ENCODE data around the gene TFB1M. TPM values are rescaled to one million over a fixed set of nuclear protein-coding genes. Genes with fewer than 3 reads are reported as not detected.
"Not testable (repeated sequence)": the region's sequence is repeated elsewhere in the genome, so short reads cannot be mapped to it uniquely, and the experiment has no call there.

Gene TFB1M
- total RNA-seq, 1 experiment from 2014 or later = 27.5 TPM

- no peak for DNase-seq (ENCODE audit: low read depth, low spot score)
- in situ Hi-C loops (cut with HindIII; ENCODE audit: low pct_unique_long_range_greater_than_20kb, low sequenced_read_pairs) = no loop called here
Observed at GRCh38 chr6:155274106-155274505, 40.2 kb downstream of the TFB1M start.

GRCh38 chr6:155273431-155273830 lies 40.9 kb downstream of the TFB1M start:
- DNase-seq (ENCODE audit: low read depth, low spot score) = peak; percentile 73
- in situ Hi-C loops (cut with HindIII; ENCODE audit: low pct_unique_long_range_greater_than_20kb, low sequenced_read_pairs) = no loop called here

DNA sequence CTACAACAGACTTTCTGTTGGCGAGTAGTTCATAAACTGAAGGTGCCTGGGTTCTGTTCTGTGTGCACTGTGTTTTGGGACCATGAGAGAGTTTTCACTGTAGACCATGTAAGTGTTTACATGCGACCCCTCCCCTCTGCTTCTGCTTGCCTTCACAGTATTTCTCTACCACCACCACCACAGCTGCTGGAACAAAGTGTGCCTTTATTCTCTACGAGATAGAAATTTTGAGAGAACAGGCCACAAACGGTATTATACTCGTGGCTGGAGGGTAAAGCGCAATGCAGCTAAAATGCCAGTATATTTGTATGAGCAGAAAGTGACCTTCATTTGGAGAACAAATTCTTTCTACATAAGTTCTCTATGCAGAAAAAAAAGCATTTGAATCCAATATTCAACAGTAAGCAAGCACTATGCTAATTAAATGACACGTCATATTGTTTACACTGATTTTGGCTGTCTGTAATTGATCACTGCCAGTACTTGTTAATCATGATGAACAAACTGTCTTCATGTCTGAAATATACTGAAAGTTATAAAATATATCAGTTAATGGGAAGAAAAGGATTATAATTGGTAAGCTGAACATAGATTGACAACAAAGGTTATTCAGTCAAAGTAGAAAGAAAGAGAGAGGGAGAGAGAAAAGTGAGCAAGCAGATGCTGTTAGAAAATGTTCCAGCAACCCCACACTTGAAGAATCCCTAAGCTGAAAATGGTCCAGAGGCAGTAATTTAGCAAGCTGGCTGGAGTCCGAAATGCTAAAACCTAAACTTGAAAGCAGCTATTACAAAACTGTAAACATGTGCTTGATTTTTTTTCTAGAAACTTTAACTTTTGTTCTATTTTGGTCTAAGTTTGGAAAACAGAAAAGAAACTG lies 41.7 kb downstream of the TFB1M start:
- in situ Hi-C loops (cut with HindIII; ENCODE audit: low pct_unique_long_range_greater_than_20kb, low sequenced_read_pairs) = no loop called here
- peak; percentile 63 for DNase-seq (ENCODE audit: low read depth, low spot score)

DNA sequence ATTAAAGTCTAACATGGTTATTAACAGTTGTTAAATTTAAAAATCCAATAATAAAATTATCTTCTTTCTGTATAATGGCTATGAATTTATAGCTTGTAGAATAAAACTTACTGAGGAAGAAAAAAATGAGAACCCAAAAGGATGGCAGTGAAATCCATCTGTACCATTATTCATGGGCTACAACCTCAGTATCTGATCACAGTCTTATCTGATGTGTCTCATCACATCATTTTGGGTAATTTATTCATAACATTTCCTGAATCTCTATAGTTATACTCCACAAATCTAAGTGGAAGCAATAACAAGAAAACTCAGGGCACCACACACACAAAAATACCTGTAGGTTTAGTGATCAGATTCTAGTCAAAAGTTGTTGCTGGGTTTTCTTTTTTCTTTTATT lies 43.1 kb downstream of the TFB1M start:
- no peak for DNase-seq (ENCODE audit: low read depth, low spot score)
- in situ Hi-C loops (cut with HindIII; ENCODE audit: low pct_unique_long_range_greater_than_20kb, low sequenced_read_pairs) = no loop called here

- in situ Hi-C loops (cut with HindIII; ENCODE audit: low pct_unique_long_range_greater_than_20kb, low sequenced_read_pairs) = no loop called here
- DNase-seq (ENCODE audit: low read depth, low spot score) = no peak
Observed at GRCh38 chr6:155270561-155271091, 43.7 kb downstream of the TFB1M start.

GRCh38 chr6:155269765-155270164 lies 44.5 kb downstream of the TFB1M start:
- DNase-seq (ENCODE audit: low read depth, low spot score) = no peak
- in situ Hi-C loops (cut with HindIII; ENCODE audit: low pct_unique_long_range_greater_than_20kb, low sequenced_read_pairs) = no loop called here

DNA sequence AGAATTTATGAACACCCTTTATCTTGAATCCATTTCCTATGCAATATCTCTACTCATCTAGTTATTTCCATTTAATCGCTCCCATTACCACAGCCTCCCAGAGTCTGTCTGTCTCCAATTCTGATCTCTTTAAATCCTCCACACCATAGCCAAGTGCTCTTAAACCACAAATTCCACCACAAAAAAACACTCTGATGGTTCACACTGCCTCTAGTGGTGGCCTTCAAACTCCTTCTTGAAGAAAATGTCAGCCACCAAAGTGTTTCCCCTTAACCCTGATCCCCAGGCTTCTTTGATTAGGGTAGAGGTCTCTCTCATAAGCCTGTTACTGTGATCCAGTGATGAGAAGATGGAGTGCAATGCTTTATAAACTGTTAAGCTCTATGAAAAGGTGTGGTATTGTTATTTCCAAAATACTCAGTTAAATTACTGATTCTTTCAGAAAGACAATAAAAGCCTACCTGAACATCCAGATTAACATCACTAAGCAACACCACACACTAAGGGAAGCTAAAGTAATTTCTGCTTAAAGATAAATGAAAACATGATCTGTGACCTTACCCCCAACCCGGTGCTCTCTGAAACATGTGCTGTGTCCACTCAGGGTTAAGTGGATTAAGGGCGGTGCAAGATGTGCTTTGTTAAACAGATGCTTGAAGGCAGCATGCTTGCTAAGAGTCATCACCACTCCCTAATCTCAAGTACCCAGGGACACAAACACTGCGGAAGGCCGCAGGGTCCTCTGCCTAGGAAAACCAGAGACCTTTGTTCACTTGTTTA lies 46.0 kb downstream of the TFB1M start:
- DNase-seq (ENCODE audit: low read depth, low spot score) = peak; percentile 69
- in situ Hi-C loops (cut with HindIII; ENCODE audit: low pct_unique_long_range_greater_than_20kb, low sequenced_read_pairs) = not testable (repeated sequence)

DNA sequence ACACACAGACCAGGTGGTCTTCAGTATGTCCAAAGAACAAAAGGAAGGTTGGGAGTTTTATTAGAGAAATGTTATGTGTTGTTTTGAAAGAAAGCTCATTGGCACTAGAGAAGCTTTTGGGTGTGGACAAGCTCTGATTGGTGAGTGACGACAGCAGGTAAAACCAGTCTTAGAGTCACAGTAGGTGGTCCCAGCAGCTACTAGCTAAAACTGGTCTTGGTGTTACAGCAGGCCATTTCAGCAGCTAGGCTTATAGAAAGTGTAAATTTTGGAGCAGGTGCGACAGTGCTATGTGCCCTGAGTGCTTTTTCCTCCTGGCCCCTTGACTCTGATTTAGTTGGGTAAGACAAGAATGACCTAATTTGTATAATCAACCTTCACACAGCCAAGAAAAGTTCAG lies 46.9 kb downstream of the TFB1M start:
- no peak for DNase-seq (ENCODE audit: low read depth, low spot score)
- in situ Hi-C loops (cut with HindIII; ENCODE audit: low pct_unique_long_range_greater_than_20kb, low sequenced_read_pairs) = no loop called here

DNA sequence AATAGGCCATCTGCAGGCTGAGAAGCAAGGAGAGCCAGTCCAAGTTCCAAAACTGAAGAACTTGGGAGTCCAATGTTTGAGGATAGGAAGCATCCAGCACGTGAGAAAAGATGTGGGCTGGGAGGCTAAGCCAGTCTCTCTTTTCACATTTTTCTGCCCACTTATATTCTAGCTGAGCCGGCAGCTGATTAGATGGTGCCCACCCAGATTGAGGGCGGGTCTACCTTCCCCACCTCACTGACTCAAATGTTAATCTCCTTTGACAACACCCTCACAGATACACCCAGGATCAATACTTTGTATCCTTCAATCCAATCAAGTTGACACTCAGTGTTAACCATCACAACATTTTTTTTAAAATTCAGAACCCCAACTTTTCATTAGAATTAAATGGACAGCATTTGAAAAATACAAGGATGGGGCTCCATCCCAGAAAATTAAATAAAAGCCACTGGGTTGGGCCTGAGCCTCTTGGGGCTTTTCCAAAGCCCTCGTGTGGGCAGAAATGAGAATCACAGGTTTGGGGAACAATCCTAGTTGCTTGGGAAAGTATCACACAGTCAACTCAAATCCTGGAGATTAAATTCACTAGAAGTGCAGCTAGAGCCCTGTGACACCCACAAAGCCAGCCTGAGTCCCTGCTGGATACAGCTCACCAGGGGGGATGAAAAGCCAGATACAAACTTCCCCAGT lies 48.3 kb downstream of the TFB1M start:
- in situ Hi-C loops (cut with HindIII; ENCODE audit: low pct_unique_long_range_greater_than_20kb, low sequenced_read_pairs) = no loop called here
- peak; percentile 26 for DNase-seq (ENCODE audit: low read depth, low spot score)

GRCh38 chr6:155264693-155265320 lies 49.5 kb downstream of the TFB1M start:
- in situ Hi-C loops (cut with HindIII; ENCODE audit: low pct_unique_long_range_greater_than_20kb, low sequenced_read_pairs) = no loop called here
- no peak for DNase-seq (ENCODE audit: low read depth, low spot score)

- in situ Hi-C loops (cut with HindIII; ENCODE audit: low pct_unique_long_range_greater_than_20kb, low sequenced_read_pairs) = no loop called here
Observed at GRCh38 chr6:155263373-155264063, 50.8 kb downstream of the TFB1M start, which contains the start of gene CLDN20. TSS of gene CLDN20 (plus strand) at chr6:155264013. CDS start at chr6:155275720, 11,707 bp downstream.

DNA sequence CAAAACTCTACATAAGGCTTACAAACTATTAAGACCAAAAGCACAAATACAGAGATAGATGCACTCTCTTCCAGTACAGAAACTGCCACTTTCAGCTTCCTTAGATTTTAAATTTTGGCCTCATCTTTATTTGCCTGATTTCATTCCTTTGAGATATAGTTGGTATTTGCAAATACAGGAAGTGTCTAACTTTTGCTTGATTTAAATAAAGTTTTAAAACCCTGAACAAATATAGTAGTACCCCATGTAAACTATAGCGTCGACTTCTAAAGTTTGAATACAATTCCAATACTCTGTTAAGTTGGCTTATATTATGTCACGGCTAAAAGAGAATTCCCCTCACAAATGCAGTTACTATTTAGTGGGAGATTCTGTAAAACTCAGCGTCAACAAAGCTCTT lies 51.6 kb downstream of the TFB1M start:
- in situ Hi-C loops (cut with HindIII; ENCODE audit: low pct_unique_long_range_greater_than_20kb, low sequenced_read_pairs) = no loop called here
- DNase-seq (ENCODE audit: low read depth, low spot score) = no peak

More at GRCh38 chr6:155263373-155264063, 50.8 kb downstream of the TFB1M start, which contains the start of gene CLDN20:
- peak; percentile 49 for DNase-seq (ENCODE audit: low read depth, low spot score)

GRCh38 chr6:155261111-155261900 lies 53.0 kb downstream of the TFB1M start:
- in situ Hi-C loops (cut with HindIII; ENCODE audit: low pct_unique_long_range_greater_than_20kb, low sequenced_read_pairs) = no loop called here
- DNase-seq (ENCODE audit: low read depth, low spot score) = no peak

- in situ Hi-C loops (cut with HindIII; ENCODE audit: low pct_unique_long_range_greater_than_20kb, low sequenced_read_pairs) = no loop called here
Observed at GRCh38 chr6:155260686-155261085, 53.6 kb downstream of the TFB1M start.

GRCh38 chr6:155259897-155260296 lies 54.4 kb downstream of the TFB1M start:
- in situ Hi-C loops (cut with HindIII; ENCODE audit: low pct_unique_long_range_greater_than_20kb, low sequenced_read_pairs) = no loop called here
- DNase-seq (ENCODE audit: low read depth, low spot score) = no peak

More at GRCh38 chr6:155260686-155261085, 53.6 kb downstream of the TFB1M start:
- no peak for DNase-seq (ENCODE audit: low read depth, low spot score)

- DNase-seq (ENCODE audit: low read depth, low spot score) = no peak
- in situ Hi-C loops (cut with HindIII; ENCODE audit: low pct_unique_long_range_greater_than_20kb, low sequenced_read_pairs) = no loop called here
Observed at GRCh38 chr6:155259204-155259603, 55.1 kb downstream of the TFB1M start.
